H9 (cell line): Measurements from ENCODE around the gene USP6NL. TPM values are rescaled to one million over a fixed set of nuclear protein-coding genes. Genes with fewer than 3 reads are reported as not detected.
A peak's percentile ranks its signal among the peaks of the same experiment; 100 is the strongest.

Experiments
- DNase-seq: peaks from one replicate; pipeline ENCODE4 v3.0.0-alpha.2; 2017
- H2AFZ ChIP-seq: one replicate; pipeline ENCODE4 v1.6.1; 2013; ENCODE audit warnings: mild to moderate bottlenecking, low read length, control low read depth, moderate library complexity
- H2AK5ac ChIP-seq: 2 replicates; pipeline ENCODE4 v1.6.1; 2013; ENCODE audit warnings: low read length, control low read depth, mixed read lengths; ENCODE audit not compliant: insufficient read length
- H2BK120ac ChIP-seq: one replicate; pipeline ENCODE4 v1.6.1; 2013; ENCODE audit warnings: low read depth, mild to moderate bottlenecking, low read length, control low read depth, inconsistent platforms; ENCODE audit not compliant: poor library complexity, severe bottlenecking
- H2BK12ac ChIP-seq: 2 replicates; pipeline ENCODE4 v1.6.1; 2013; ENCODE audit warnings: low read length, control low read depth, mixed read lengths, low read depth; ENCODE audit not compliant: insufficient read length
- H2BK15ac ChIP-seq: 2 replicates; pipeline ENCODE4 v1.6.1; 2013; ENCODE audit warnings: low read depth, low read length, control low read depth
- H2BK20ac ChIP-seq: one replicate; pipeline ENCODE4 v1.6.1; 2013; ENCODE audit warnings: low read depth, mild to moderate bottlenecking, low read length, control low read depth, inconsistent platforms; ENCODE audit not compliant: poor library complexity, severe bottlenecking
- H2BK5ac ChIP-seq: 2 replicates; pipeline ENCODE4 v1.6.1; 2013; ENCODE audit warnings: low read length, control low read depth, mixed read lengths; ENCODE audit not compliant: insufficient read length
- H3K14ac ChIP-seq: 2 replicates; pipeline ENCODE4 v1.6.1; 2013; ENCODE audit warnings: low read length, control low read depth; ENCODE audit not compliant: insufficient read depth
- H3K18ac ChIP-seq: 2 replicates; pipeline ENCODE4 v1.6.1; 2013; ENCODE audit warnings: low read depth, mild to moderate bottlenecking, mixed read lengths, low read length, control low read depth; ENCODE audit not compliant: insufficient read length
- H3K23ac ChIP-seq: 2 replicates; pipeline ENCODE4 v1.6.1; 2013; ENCODE audit warnings: low read length, control low read depth, mixed read lengths, low read depth; ENCODE audit not compliant: insufficient read length
- H3K23me2 ChIP-seq: 2 replicates; pipeline ENCODE4 v1.6.1; 2013; ENCODE audit warnings: low read depth, mild to moderate bottlenecking, mixed read lengths, low read length, control low read depth; ENCODE audit not compliant: insufficient read length, poor library complexity, severe bottlenecking
- H3K27ac ChIP-seq: 2 replicates; pipeline ENCODE4 v1.5.1; 2013; ENCODE audit warnings: low read length, control low read depth, mixed read lengths, low read depth; ENCODE audit not compliant: insufficient read length
- H3K27me3 ChIP-seq: 2 replicates; pipeline ENCODE4 v1.6.1; 2013; ENCODE audit warnings: low read length, control low read depth, inconsistent platforms; ENCODE audit not compliant: insufficient read depth
- H3K4ac ChIP-seq: 2 replicates; pipeline ENCODE4 v1.6.1; 2013; ENCODE audit warnings: low read depth, mild to moderate bottlenecking, control low read depth, inconsistent platforms, low read length, moderate library complexity
- H3K4me1 ChIP-seq: 2 replicates; pipeline ENCODE4 v1.6.1; 2013; ENCODE audit warnings: low read length, control low read depth, inconsistent platforms; ENCODE audit not compliant: insufficient read depth
- H3K4me2 ChIP-seq: 2 replicates; pipeline ENCODE4 v1.6.1; 2013; ENCODE audit warnings: low read length, control low read depth, mixed read lengths; ENCODE audit not compliant: insufficient read length, insufficient read depth
- H3K56ac ChIP-seq: 2 replicates; pipeline ENCODE4 v1.6.1; 2013; ENCODE audit warnings: low read depth, mild to moderate bottlenecking, mixed read lengths, low read length, control low read depth; ENCODE audit not compliant: insufficient read length
- H3K79me1 ChIP-seq: 2 replicates; pipeline ENCODE4 v1.6.1; 2013; ENCODE audit warnings: low read depth, mild to moderate bottlenecking, moderate library complexity, low read length, control low read depth, inconsistent platforms; ENCODE audit not compliant: insufficient read depth, poor library complexity, severe bottlenecking
- H3K79me2 ChIP-seq: 2 replicates; pipeline ENCODE4 v1.6.1; 2013; ENCODE audit warnings: low read length, control low read depth, inconsistent platforms; ENCODE audit not compliant: insufficient read depth
- H3K9ac ChIP-seq: 2 replicates; pipeline ENCODE4 v1.6.1; 2013; ENCODE audit warnings: low read length, control low read depth, mixed read lengths; ENCODE audit not compliant: insufficient read length; ENCODE audit errors: extremely low read depth
- H3K9me3 ChIP-seq: one replicate; pipeline ENCODE4 v1.6.1; 2013; ENCODE audit warnings: low read depth, low read length, inconsistent platforms; ENCODE audit not compliant: control insufficient read depth
- H3T11ph ChIP-seq: one replicate; pipeline ENCODE4 v1.6.1; 2013; ENCODE audit warnings: mild to moderate bottlenecking, low read length, control low read depth, inconsistent platforms
- H4K20me1 ChIP-seq: one replicate; pipeline ENCODE4 v1.6.1; 2013; ENCODE audit not compliant: control insufficient read depth, insufficient read length, insufficient read depth
- H4K5ac ChIP-seq: 2 replicates; pipeline ENCODE4 v1.6.1; 2013; ENCODE audit warnings: low read depth, mild to moderate bottlenecking, mixed read lengths, low read length, control low read depth; ENCODE audit not compliant: insufficient read length
- H4K8ac ChIP-seq: replicated peaks from 2 replicates; pipeline ENCODE4 v1.6.1; 2013; ENCODE audit warnings: low read length, control low read depth, mixed read lengths, low read depth; ENCODE audit not compliant: insufficient read length
- H4K91ac ChIP-seq: 2 replicates; pipeline ENCODE4 v1.6.1; 2013; ENCODE audit warnings: low read depth, mild to moderate bottlenecking, moderate library complexity, mixed read lengths, low read length, control low read depth; ENCODE audit not compliant: insufficient read length
- H3K27ac Mint-ChIP-seq, 3 experiments: 2 replicates in 2 of 3; 3 replicates in 1 of 3; pipeline ENCODE4 v1.8.0; 2020 to 2021; ENCODE audit warnings: mixed read lengths in 3 of 3, mild to moderate bottlenecking in 1 of 3, moderate library complexity in 1 of 3
- H3K27me3 Mint-ChIP-seq: 2 replicates; pipeline ENCODE4 v1.8.0; 2021; ENCODE audit warnings: low read depth, mild to moderate bottlenecking, moderate library complexity, mixed read lengths
- H3K36me3 Mint-ChIP-seq, 3 experiments: 2 replicates in 2 of 3; 3 replicates in 1 of 3; pipeline ENCODE4 v1.8.0; 2020 to 2021; ENCODE audit warnings: low read depth in 3 of 3, mixed read lengths in 3 of 3; ENCODE audit not compliant: insufficient read depth in 1 of 3
- H3K4me1 Mint-ChIP-seq, 2 experiments: 2 replicates each; pipeline ENCODE4 v1.8.0; 2020; ENCODE audit warnings: mixed read lengths in 2 of 2
- H3K4me3 Mint-ChIP-seq, 2 experiments: 2 replicates in 1 of 2; 3 replicates in 1 of 2; pipeline ENCODE4 v1.8.0; 2020 to 2021; ENCODE audit warnings: mild to moderate bottlenecking in 2 of 2, mixed read lengths in 2 of 2, moderate library complexity in 1 of 2
- H3K9me3 Mint-ChIP-seq, 2 experiments: 2 replicates in 1 of 2; 3 replicates in 1 of 2; pipeline ENCODE4 v1.8.0; 2020; ENCODE audit warnings: mild to moderate bottlenecking in 2 of 2, mixed read lengths in 2 of 2, moderate library complexity in 1 of 2
- WGBS: extraction: QIAGEN DNeasy Blood & Tissue Kit; methylation state at CpG from one replicate; pipeline ENCODE4 v1.1.7; 2013; ENCODE audit warnings: missing lambda C conversion rate, low lambda C conversion rate, mixed read lengths; ENCODE audit not compliant: insufficient read length; ENCODE audit errors: extremely low coverage; 5-methylcytosine and 5-hydroxymethylcytosine counted together
- total RNA-seq: library from RNA; stranded (reverse); gene quantifications from 2 replicates; pipeline ENCODE4 v1.2.1, GENCODE V29; 2021
- TF ChIP-seq, protein P1 (sequence below): fragments of 200-600 bp; sonication (generic); conservative IDR thresholded peaks from 3 replicates; pipeline ENCODE4 v1.8.0; 2021; ENCODE audit warnings: antibody characterized with exemption, mild to moderate bottlenecking

Gene USP6NL
- total RNA-seq, 1 experiment from 2014 or later = 28.3 TPM

DNA sequence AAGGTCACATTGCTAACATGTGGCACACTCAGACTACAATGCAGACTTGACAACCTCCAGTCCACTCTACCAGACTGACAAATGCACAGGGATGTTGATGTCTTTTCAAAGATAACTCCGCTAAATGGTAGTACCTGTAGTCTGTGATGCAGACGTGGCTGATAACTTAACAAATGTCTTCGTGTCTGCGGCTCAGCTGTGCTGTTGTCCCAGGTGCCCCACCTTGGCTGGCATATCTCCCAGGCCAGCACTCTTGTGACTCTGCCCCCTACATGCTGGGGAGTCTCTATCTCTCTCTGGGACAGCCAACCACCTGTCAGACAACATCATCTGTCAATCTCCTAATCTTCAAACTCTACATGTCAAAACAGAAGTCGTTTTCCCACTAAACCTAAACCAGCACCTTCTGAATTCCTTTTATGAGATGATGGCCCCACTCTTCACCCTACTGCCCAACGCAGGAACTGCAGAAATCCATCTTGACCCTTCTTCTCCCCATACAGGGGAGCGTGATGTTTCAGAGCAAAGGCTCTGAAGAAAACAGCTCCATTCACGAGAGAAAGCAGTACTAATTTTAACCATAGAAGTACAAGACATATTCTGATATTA is 156.4 kb downstream of the USP6NL start:
- no CpG with 5 or more reads among the region's 8 CpGs for WGBS
- TF ChIP-seq, protein P1, sequence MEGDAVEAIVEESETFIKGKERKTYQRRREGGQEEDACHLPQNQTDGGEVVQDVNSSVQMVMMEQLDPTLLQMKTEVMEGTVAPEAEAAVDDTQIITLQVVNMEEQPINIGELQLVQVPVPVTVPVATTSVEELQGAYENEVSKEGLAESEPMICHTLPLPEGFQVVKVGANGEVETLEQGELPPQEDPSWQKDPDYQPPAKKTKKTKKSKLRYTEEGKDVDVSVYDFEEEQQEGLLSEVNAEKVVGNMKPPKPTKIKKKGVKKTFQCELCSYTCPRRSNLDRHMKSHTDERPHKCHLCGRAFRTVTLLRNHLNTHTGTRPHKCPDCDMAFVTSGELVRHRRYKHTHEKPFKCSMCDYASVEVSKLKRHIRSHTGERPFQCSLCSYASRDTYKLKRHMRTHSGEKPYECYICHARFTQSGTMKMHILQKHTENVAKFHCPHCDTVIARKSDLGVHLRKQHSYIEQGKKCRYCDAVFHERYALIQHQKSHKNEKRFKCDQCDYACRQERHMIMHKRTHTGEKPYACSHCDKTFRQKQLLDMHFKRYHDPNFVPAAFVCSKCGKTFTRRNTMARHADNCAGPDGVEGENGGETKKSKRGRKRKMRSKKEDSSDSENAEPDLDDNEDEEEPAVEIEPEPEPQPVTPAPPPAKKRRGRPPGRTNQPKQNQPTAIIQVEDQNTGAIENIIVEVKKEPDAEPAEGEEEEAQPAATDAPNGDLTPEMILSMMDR = peak; percentile 63
- H2BK12ac ChIP-seq = no peak overlapping the region
- no peak overlapping the region for H2AK5ac ChIP-seq
- no peaks in the 10 kb centered on the region for H3K27me3 ChIP-seq
- H3K27me3 Mint-ChIP-seq = no peaks in the 10 kb centered on the region
- no peak overlapping the region for H3K14ac ChIP-seq
- no peaks in the 10 kb centered on the region for H3K9me3 ChIP-seq
- H3K36me3 Mint-ChIP-seq = peaks cover 4 to 14% (median 4%) of the 10 kb centered on the region in 3 experiments; a peak in 3 of 7 replicates
- H3K4me3 Mint-ChIP-seq = no peak overlapping the region
- H4K5ac ChIP-seq = no peak overlapping the region
- H4K91ac ChIP-seq = no peak overlapping the region
- no peak overlapping the region for H3K27ac ChIP-seq
- H2BK5ac ChIP-seq = no peak overlapping the region
- no peak overlapping the region for H3T11ph ChIP-seq
- DNase-seq = peak; percentile 37
- H4K20me1 ChIP-seq = peaks cover 2% of the 10 kb centered on the region
- H3K4me2 ChIP-seq = no peak overlapping the region
- no peaks in the 10 kb centered on the region for H3K4me1 ChIP-seq
- no peak overlapping the region for H2AFZ ChIP-seq
- H2BK20ac ChIP-seq = no peak overlapping the region
- H3K9ac ChIP-seq = no peak overlapping the region
- H3K23me2 ChIP-seq = no peaks in the 10 kb centered on the region
- no peak overlapping the region for H2BK15ac ChIP-seq
- H4K8ac ChIP-seq = no peak overlapping the region
- no peak overlapping the region for H3K18ac ChIP-seq
- no peaks in the 10 kb centered on the region for H3K79me2 ChIP-seq
- no peak overlapping the region for H3K56ac ChIP-seq
- no peak overlapping the region for H3K23ac ChIP-seq
- no peak overlapping the region for H2BK120ac ChIP-seq
- H3K4me1 Mint-ChIP-seq = peaks cover 9 to 11% of the 10 kb centered on the region in 2 experiments
- H3K9me3 Mint-ChIP-seq = no peaks in the 10 kb centered on the region
- no peaks in the 10 kb centered on the region for H3K79me1 ChIP-seq
- H3K4ac ChIP-seq = no peak overlapping the region
- no peak overlapping the region for H3K27ac Mint-ChIP-seq
